Measurements from ENCODE around the gene CTNNA2.

GRCh38 chr2:79980816-79981215 lies 468.0 kb downstream of the CTNNA2 start:
- TF ChIP-seq POLR2AphosphoS5 (IDR thresholded peaks at IDR 0.05; ENCODE audit: low read depth, low read length): no peak
- no peak for TF ChIP-seq SIN3A (IDR thresholded peaks at IDR 0.05; ENCODE audit: borderline replicate concordance, insufficient read depth, low read length)
- no peak for TF ChIP-seq REST (IDR thresholded peaks at IDR 0.05; ENCODE audit: insufficient read depth in 1 of 2, low read depth in 2 of 2, low read length in 2 of 2)
- no peak for TF ChIP-seq TAF1 (IDR thresholded peaks at IDR 0.05; ENCODE audit: borderline replicate concordance, insufficient read depth, low read length)
- no peak for TF ChIP-seq FOXP2 (optimal IDR thresholded peaks at IDR 0.05; ENCODE audit: borderline replicate concordance, extremely low read depth, extremely low read length, insufficient read depth)
